Duodenal mucosa (tissue), 2 donors: ENCODE measurements around the gene PACS1.
A peak's percentile ranks its signal among the peaks of the same experiment; 100 is the strongest.

Source experiments
- H3K27ac ChIP-seq: one replicate; pipeline ENCODE4 v1.7.0; 2013; ENCODE audit warnings: low read depth, low read length
- H3K27me3 ChIP-seq, 2 donors: one replicate each; pipeline ENCODE4 v1.7.0; 2013; ENCODE audit warnings: low read length in 2 of 2, control low read depth in 1 of 2; ENCODE audit not compliant: insufficient read depth in 2 of 2, control insufficient read depth in 1 of 2
- H3K36me3 ChIP-seq, 2 donors: one replicate each; pipeline ENCODE4 v1.7.0; 2013; ENCODE audit warnings: low read length in 2 of 2, control low read depth in 1 of 2; ENCODE audit not compliant: insufficient read depth in 2 of 2, control insufficient read depth in 1 of 2
- H3K4me1 ChIP-seq, 2 donors: one replicate each; pipeline ENCODE4 v1.7.0; 2013; ENCODE audit warnings: low read length in 2 of 2, control low read depth in 1 of 2; ENCODE audit not compliant: insufficient read depth in 2 of 2, control insufficient read depth in 1 of 2
- H3K4me3 ChIP-seq, 2 donors: one replicate each; pipeline ENCODE4 v1.7.0; 2013; ENCODE audit warnings: low read length in 2 of 2, low read depth in 1 of 2
- H3K9ac ChIP-seq, 2 donors: one replicate each; pipeline ENCODE4 v1.7.0; 2013; ENCODE audit warnings: low read length in 2 of 2, low read depth in 1 of 2
- H3K9me3 ChIP-seq, 2 donors: one replicate each; pipeline ENCODE4 v1.7.0; 2013; ENCODE audit warnings: low read length in 2 of 2, control low read depth in 1 of 2; ENCODE audit not compliant: control insufficient read depth in 1 of 2

The PACS1 gene

DNA sequence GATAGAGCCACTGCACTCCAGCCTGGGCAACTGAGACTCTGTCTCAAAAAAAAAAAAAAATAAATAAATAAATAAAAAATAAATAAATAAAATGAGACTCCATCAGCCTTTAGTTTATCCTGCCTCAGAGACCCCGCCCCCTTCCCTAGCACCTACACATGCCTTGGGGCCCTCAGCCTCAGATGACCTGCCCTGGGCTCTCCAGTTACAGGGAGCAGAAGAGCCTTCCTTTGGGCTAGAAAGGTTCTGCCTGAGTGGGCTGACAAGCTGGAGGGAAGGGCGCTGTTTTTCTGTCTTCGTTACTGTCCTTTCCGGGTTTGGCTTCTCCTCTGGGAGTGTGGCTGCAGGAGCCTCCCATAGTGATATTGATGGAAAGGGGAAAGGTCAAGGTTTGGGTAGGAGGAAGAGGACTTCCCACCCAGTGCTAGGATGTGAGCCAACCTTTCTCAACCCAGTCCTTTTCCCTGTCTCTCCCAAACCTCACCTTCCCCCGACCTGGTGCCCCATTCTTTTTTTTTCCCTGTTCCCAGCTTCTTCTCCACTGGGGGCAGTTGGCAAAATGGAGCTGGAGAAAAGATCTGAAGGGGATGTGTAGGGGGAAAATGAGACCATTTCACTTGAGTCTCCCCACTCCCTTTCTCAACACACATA lies 19.4 kb upstream of the PACS1 start:
- no peaks in the 10 kb centered on the region for H3K9me3 ChIP-seq
- peaks cover 3% of the 10 kb centered on the region in 2 donors for H3K27me3 ChIP-seq
- H3K4me1 ChIP-seq, result peaks cover 19 to 21% of the 10 kb centered on the region in 2 donors
- peak overlapping the region; percentile 68 to 78 for H3K4me3 ChIP-seq
- H3K27ac ChIP-seq, result no peak overlapping the region
- H3K9ac ChIP-seq, result peak overlapping the region in 1 of 2 donors; percentile 96
- H3K36me3 ChIP-seq, result peaks cover 7 to 8% of the 10 kb centered on the region in 2 donors

DNA sequence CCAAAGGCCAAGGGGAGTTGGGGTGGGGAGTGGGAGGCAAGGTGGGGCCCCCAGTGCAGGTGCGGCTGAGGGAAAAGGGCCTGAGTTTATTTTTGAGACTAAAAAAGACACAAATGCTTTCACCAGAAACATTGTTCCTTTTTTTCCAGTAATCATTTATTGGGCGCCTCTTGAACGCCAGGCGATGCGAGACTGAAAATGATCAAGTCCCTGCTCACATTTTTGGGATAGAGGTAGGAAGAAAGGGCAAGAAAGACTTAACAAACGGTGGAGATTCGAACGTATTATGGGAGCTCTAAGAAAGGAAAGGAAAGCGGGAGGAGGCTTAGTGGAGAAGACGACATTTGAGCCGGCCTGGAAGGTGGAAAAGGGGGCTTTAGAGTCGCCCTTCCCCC lies 18.7 kb upstream of the PACS1 start:
- peaks cover 2 to 3% of the 10 kb centered on the region in 2 donors for H3K27me3 ChIP-seq
- peak overlapping the region; percentile 53 to 96 for H3K9ac ChIP-seq
- H3K27ac ChIP-seq, result peak overlapping the region; percentile 78
- H3K4me1 ChIP-seq, result peaks cover 19 to 21% of the 10 kb centered on the region in 2 donors
- peak overlapping the region; percentile 68 to 78 for H3K4me3 ChIP-seq
- H3K36me3 ChIP-seq, result peaks cover 10 to 14% of the 10 kb centered on the region in 2 donors
- no peaks in the 10 kb centered on the region for H3K9me3 ChIP-seq

DNA sequence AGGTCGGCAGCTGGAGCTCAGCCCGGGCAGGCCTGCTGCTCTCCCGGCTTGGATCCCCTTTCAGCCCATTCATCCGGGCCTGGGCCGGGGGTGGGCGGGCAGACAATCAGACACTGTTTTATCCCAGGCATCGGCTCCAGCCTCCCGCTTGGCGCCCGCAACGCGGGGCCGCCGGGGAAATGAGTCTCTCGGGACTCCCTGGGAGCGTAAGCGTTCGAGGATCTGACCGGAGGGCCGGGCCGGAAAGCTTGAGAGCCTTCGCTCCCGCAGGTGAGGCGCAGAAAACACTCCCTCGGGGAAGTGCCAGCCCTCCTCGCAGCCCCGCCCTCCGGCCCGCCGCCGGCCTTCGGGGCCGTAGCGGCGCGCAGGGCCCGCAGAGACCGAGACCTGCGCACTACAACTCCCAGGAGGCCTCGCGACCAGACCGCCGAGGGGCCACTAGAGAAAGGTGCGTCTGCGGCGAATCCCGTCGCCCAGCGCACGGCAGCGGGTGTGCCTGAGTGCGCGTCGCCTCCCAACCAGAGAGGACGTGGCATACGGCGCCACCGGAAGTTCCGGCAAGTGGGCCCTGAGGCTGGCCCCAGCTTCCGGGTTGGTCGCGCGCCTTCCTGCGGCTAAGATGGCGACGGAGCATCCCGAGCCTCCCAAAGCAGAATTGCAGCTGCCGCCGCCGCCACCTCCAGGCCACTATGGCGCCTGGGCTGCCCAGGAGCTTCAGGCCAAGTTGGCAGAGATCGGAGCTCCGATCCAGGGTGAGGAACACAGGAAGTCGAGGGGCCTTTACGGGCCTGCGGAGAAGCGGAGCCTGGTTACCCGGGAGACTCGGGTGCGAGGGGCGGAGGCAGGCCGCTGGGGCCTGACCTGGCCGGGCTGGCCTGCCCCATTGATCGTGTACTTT lies 18.1 kb upstream of the PACS1 start, which contains the start of gene SF3B2:
TSS of gene SF3B2 (plus strand) at position 599 of the 898 bp plus-strand sequence. CDS start at position 620, 21 bp downstream.
- peak within 1 kb of the TSS; percentile 89 to 96 for H3K4me3 ChIP-seq
- H3K36me3 ChIP-seq, result peaks cover 17 to 20% of the 10 kb centered on the region in 2 donors
- peak within 1 kb of the TSS; percentile 69 to 96 for H3K9ac ChIP-seq
- H3K4me1 ChIP-seq, result peaks cover 19 to 21% of the 10 kb centered on the region in 2 donors
- H3K27me3 ChIP-seq, result peaks cover 0 to 3% of the 10 kb centered on the region in 2 donors
- H3K27ac ChIP-seq, result peak within 1 kb of the TSS; percentile 78
- H3K9me3 ChIP-seq, result no peaks in the 10 kb centered on the region

DNA sequence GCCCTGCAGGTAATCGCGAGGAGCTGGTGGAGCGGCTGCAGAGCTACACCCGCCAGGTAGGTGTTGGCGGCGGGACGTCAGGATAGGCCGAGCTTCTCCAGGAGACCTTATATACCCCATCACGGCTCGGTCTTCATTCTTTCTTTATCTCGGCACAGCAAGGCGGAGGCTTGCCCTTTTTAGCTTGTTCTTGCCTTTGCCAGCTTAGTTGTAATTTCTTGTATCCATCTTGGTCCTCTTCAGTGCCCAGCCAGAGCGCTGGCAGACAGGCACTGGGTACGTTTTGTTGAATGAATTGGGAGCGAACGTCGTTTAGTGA lies 17.4 kb upstream of the PACS1 start:
- peak overlapping the region; percentile 69 to 96 for H3K9ac ChIP-seq
- H3K36me3 ChIP-seq, result peaks cover 22 to 26% of the 10 kb centered on the region in 2 donors
- peak overlapping the region; percentile 89 to 96 for H3K4me3 ChIP-seq
- H3K9me3 ChIP-seq, result no peaks in the 10 kb centered on the region
- H3K27ac ChIP-seq, result peak overlapping the region; percentile 48
- H3K4me1 ChIP-seq, result peaks cover 19 to 21% of the 10 kb centered on the region in 2 donors
- H3K27me3 ChIP-seq, result peaks cover 0 to 3% of the 10 kb centered on the region in 2 donors

DNA sequence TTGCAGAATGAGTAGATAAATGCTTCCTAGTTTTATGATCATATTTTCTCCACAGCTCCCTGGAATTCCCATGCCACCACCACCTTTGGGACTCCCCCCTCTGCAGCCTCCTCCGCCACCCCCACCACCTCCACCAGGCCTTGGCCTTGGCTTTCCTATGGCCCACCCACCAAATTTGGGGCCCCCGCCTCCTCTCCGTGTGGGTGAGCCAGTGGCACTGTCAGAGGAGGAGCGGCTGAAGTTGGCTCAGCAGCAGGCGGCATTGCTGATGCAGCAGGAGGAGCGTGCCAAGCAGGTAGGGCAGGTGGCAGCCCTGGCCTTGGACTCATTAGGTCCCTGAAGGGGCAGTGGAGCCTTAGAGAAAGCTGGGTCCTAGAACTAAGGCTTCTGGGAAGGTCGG lies 15.1 kb upstream of the PACS1 start:
- Histone ChIP-seq H3K9me3 (no peaks in the 10 kb centered on the region), H3K9ac (no peak overlapping the region), H3K27ac (no peak overlapping the region), H3K4me1 (peaks cover 19 to 21% of the 10 kb centered on the region in 2 donors), H3K4me3 (no peak overlapping the region), H3K27me3 (no peaks in the 10 kb centered on the region), H3K36me3 (peaks cover 44 to 48% of the 10 kb centered on the region in 2 donors)

DNA sequence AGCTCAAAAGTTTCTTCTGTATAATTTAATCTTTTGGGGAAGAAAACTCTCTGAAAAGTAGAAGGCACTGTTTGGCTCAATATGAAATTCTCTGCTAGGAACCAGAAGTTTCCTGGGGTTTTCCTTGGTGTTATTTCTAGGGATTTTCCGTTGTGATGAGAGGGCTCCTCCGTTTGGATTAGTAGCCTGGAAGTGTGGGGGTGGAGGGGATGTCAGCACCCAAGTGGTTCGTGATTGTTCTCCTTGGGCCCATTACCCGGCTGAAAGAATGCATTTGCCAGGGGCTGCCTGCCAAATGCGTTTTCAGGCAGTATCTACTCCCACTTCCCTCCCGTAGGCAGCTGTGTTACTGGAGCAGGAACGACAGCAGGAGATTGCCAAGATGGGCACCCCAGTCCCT lies 13.6 kb upstream of the PACS1 start:
- Histone ChIP-seq H3K9me3 (no peaks in the 10 kb centered on the region), H3K9ac (no peak overlapping the region), H3K4me3 (no peak overlapping the region), H3K27ac (no peak overlapping the region), H3K36me3 (peaks cover 58 to 63% of the 10 kb centered on the region in 2 donors), H3K27me3 (no peaks in the 10 kb centered on the region), H3K4me1 (peaks cover 10 to 11% of the 10 kb centered on the region in 2 donors)

DNA sequence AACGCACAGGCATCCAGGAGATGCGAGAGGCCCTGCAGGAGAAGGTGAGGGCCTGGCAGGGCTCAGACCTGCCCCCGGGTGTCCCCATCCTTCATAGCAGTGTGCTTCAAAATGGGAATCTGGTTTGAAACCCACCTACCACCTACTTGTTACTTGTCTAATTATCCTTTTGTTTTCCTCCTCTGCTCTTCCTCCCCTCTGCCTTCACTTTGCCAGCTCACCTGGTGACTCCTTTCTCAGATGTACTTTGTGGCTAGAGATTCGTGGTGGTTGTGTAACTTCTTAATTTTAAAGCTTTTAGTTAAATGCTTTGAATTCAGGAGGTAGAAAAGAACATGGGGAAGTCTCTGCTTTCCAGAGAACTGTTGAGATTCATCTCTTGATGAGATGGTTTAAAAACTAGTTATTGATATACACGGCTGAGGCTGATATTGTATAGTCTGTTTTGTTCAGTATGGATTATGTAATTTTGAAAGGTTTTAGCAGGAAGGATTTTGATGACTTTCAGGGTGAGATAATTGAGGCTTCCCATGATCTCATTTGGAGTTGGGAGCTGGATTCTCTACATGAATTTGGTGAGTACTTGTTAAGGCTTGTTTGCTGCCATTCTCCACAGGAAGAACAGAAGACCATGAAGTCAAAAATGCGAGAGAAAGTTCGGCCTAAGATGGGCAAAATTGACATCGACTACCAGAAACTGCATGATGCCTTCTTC lies 9.9 kb upstream of the PACS1 start:
- Histone ChIP-seq H3K27ac (no peak overlapping the region), H3K4me1 (no peaks in the 10 kb centered on the region), H3K27me3 (no peaks in the 10 kb centered on the region), H3K9ac (no peak overlapping the region), H3K9me3 (no peaks in the 10 kb centered on the region), H3K36me3 (peaks cover 80 to 96% of the 10 kb centered on the region in 2 donors), H3K4me3 (no peak overlapping the region)

DNA sequence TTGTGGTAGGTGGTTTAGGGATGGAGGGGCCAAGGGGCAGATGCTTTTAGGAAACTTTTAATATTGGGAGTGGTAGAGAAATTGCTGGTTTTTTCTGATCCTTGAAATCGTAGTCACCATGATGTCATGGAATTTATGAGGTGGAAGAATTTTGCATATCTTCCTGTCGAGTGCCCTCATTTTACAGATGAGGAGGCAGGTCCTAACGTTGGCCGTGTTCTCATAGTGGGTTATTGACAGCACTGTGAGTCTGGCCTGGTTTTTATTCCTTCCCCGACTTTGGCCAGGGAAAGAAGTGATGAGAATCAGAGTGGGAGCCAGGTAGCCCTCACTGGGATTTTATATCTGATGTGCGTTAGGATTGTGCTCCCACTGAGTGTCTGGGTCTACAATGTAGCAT lies 8.8 kb upstream of the PACS1 start:
- no peaks in the 10 kb centered on the region for H3K27me3 ChIP-seq
- H3K9ac ChIP-seq, result no peak overlapping the region
- H3K4me1 ChIP-seq, result no peaks in the 10 kb centered on the region
- peaks cover 72 to 93% of the 10 kb centered on the region in 2 donors for H3K36me3 ChIP-seq
- no peak overlapping the region for H3K4me3 ChIP-seq
- H3K27ac ChIP-seq, result no peak overlapping the region
- no peaks in the 10 kb centered on the region for H3K9me3 ChIP-seq

DNA sequence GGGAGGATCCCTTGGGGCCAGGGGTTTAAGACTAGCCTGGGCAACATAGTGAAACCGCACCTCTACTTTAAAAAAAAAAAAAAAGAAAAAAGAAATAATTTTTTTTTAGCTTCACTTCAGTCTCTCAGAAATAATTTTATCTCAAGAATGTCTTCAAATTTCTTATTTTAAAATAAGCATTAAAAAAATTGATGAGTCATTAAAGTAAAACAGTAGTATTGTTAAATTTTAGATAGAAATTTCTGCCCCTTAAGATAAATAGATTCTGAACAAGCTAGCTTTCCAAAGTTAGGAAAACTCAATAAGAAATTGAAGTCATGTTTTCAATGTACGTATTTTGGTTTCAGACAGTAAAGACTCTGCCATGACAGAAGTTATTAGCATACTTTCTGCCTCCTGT lies 7.7 kb upstream of the PACS1 start:
- H3K4me1 ChIP-seq, result no peaks in the 10 kb centered on the region
- no peak overlapping the region for H3K4me3 ChIP-seq
- H3K9ac ChIP-seq, result no peak overlapping the region
- no peaks in the 10 kb centered on the region for H3K27me3 ChIP-seq
- H3K9me3 ChIP-seq, result no peaks in the 10 kb centered on the region
- H3K27ac ChIP-seq, result no peak overlapping the region
- peaks cover 71 to 93% of the 10 kb centered on the region in 2 donors for H3K36me3 ChIP-seq
